Mesothelial cell of epicardium (in vitro differentiated cells): ENCODE measurements around the gene FMNL2. TPM values are rescaled to one million over a fixed set of nuclear protein-coding genes. Genes with fewer than 3 reads are reported as not detected.
A peak's percentile ranks its signal among the peaks of the same experiment; 100 is the strongest.

Source experiments
- DNase-seq, 2 experiments: peaks; one replicate each; pipeline ENCODE4 v3.0.0; 2021; ENCODE audit warnings: low spot score in 2 of 2; ENCODE audit not compliant: unreplicated experiment in 2 of 2
- H3K27ac Mint-ChIP-seq: 2 replicates; pipeline ENCODE4 v1.8.0; 2021; ENCODE audit warnings: mixed read lengths
- H3K27me3 Mint-ChIP-seq: 2 replicates; pipeline ENCODE4 v1.8.0; 2021; ENCODE audit warnings: low read depth, mixed read lengths
- H3K36me3 Mint-ChIP-seq: 2 replicates; pipeline ENCODE4 v1.8.0; 2021; ENCODE audit warnings: mixed read lengths
- H3K4me1 Mint-ChIP-seq: 2 replicates; pipeline ENCODE4 v1.8.0; 2021; ENCODE audit warnings: mixed read lengths
- H3K4me3 Mint-ChIP-seq: 2 replicates; pipeline ENCODE4 v1.8.0; 2021; ENCODE audit warnings: mild to moderate bottlenecking, moderate library complexity, mixed read lengths
- H3K9me3 Mint-ChIP-seq: 2 replicates; pipeline ENCODE4 v1.8.0; 2021; ENCODE audit warnings: mixed read lengths
- CTCF ChIP-seq: fragments of 200-600 bp; sonication (generic); IDR thresholded peaks from one replicate; pipeline ENCODE4 v1.5.0; 2021; ENCODE audit warnings: antibody characterized with exemption; ENCODE audit not compliant: unreplicated experiment
- total RNA-seq: library from RNA; stranded (reverse); gene quantifications from 3 replicates; pipeline ENCODE4 v1.2.1, GENCODE V29; 2021

Gene FMNL2
- total RNA-seq, 1 donor from 2014 or later, result 52.6 TPM

GRCh38 chr2:152452256-152452973 is 117.4 kb downstream of the FMNL2 start:
- H3K4me1 Mint-ChIP-seq, result peaks cover 26% of the 10 kb centered on the region
- peaks cover 7% of the 10 kb centered on the region for H3K9me3 Mint-ChIP-seq
- DNase-seq, result no peak
- no peak overlapping the region for H3K4me3 Mint-ChIP-seq
- no peaks in the 10 kb centered on the region for H3K27me3 Mint-ChIP-seq
- H3K36me3 Mint-ChIP-seq, result peaks cover 2% of the 10 kb centered on the region
- H3K27ac Mint-ChIP-seq, result peak overlapping the region; percentile 14
- TF ChIP-seq CTCF, result no peak

- no peak for DNase-seq
- Mint-ChIP-seq H3K27me3 (no peaks in the 10 kb centered on the region), H3K4me3 (no peak overlapping the region), H3K9me3 (peaks cover 9% of the 10 kb centered on the region), H3K4me1 (peaks cover 20% of the 10 kb centered on the region), H3K36me3 (peaks cover 4% of the 10 kb centered on the region), H3K27ac (peak overlapping the region; percentile 18)
- no peak for TF ChIP-seq CTCF
Observed at GRCh38 chr2:152453129-152453911, 118.3 kb downstream of the FMNL2 start.

- no peak for TF ChIP-seq CTCF
- H3K9me3 Mint-ChIP-seq, result peaks cover 11% of the 10 kb centered on the region
- no peak overlapping the region for H3K4me3 Mint-ChIP-seq
- DNase-seq, result no peak
- peaks cover 5% of the 10 kb centered on the region for H3K36me3 Mint-ChIP-seq
- H3K27me3 Mint-ChIP-seq, result no peaks in the 10 kb centered on the region
- no peak overlapping the region for H3K27ac Mint-ChIP-seq
- H3K4me1 Mint-ChIP-seq, result peaks cover 12% of the 10 kb centered on the region
Observed at GRCh38 chr2:152454371-152454770, 119.4 kb downstream of the FMNL2 start.

GRCh38 chr2:152454960-152455359 is 120.0 kb downstream of the FMNL2 start:
- H3K27me3 Mint-ChIP-seq, result no peaks in the 10 kb centered on the region
- no peak for DNase-seq
- H3K27ac Mint-ChIP-seq, result no peak overlapping the region
- H3K4me3 Mint-ChIP-seq, result no peak overlapping the region
- peaks cover 5% of the 10 kb centered on the region for H3K36me3 Mint-ChIP-seq
- peaks cover 12% of the 10 kb centered on the region for H3K4me1 Mint-ChIP-seq
- peaks cover 11% of the 10 kb centered on the region for H3K9me3 Mint-ChIP-seq
- TF ChIP-seq CTCF, result no peak

GRCh38 chr2:152455738-152456137 is 120.8 kb downstream of the FMNL2 start:
- Mint-ChIP-seq H3K4me1 (peaks cover 12% of the 10 kb centered on the region), H3K27me3 (no peaks in the 10 kb centered on the region)

More at GRCh38 chr2:152455738-152456137, 120.8 kb downstream of the FMNL2 start:
- H3K4me3 Mint-ChIP-seq, result no peak overlapping the region
- no peak for DNase-seq
- no peak for TF ChIP-seq CTCF
- peaks cover 11% of the 10 kb centered on the region for H3K9me3 Mint-ChIP-seq
- peaks cover 5% of the 10 kb centered on the region for H3K36me3 Mint-ChIP-seq
- no peak overlapping the region for H3K27ac Mint-ChIP-seq
